Lung (tissue), 12 donors: ENCODE measurements around the gene GMPR. TPM values are rescaled to one million over a fixed set of nuclear protein-coding genes. Genes with fewer than 3 reads are reported as not detected.
"Not testable (repeated sequence)": the region's sequence is repeated elsewhere in the genome, so short reads cannot be mapped to it uniquely, and the experiment has no call there.

Experiments
- ATAC-seq: fragments of 200-7000 bp; cut with Tn5 transposase; one replicate; pipeline ENCODE4 v1.9.1; 2020; ENCODE audit warnings: moderate number of reproducible peaks; ENCODE audit not compliant: insufficient read depth, low FRiP score
- DNase-seq, 3 donors: peaks; one replicate each; pipeline ENCODE4 v3.0.0-alpha.2; 2013 to 2017
- H3K27ac ChIP-seq, 2 donors: one replicate each; pipeline ENCODE4 v1.5.1; 2013; ENCODE audit warnings: mild to moderate bottlenecking in 2 of 2, moderate library complexity in 2 of 2, control low read depth in 1 of 2, inconsistent platforms in 1 of 2, low read depth in 1 of 2, low read length in 1 of 2
- H3K27me3 ChIP-seq, 3 donors: one replicate each; pipeline ENCODE4 v1.5.1; 2013; ENCODE audit warnings: low read length in 2 of 3; ENCODE audit not compliant: control insufficient read depth in 3 of 3, insufficient read depth in 3 of 3
- H3K36me3 ChIP-seq, 4 donors: one replicate each; pipeline ENCODE4 v1.5.1; 2013; ENCODE audit warnings: low read length in 4 of 4, mild to moderate bottlenecking in 1 of 4, moderate library complexity in 1 of 4; ENCODE audit not compliant: control insufficient read depth in 4 of 4, insufficient read depth in 4 of 4
- H3K4me1 ChIP-seq, 5 donors: one replicate each; pipeline ENCODE4 v1.5.1; 2013; ENCODE audit warnings: low read length in 5 of 5, mild to moderate bottlenecking in 2 of 5, moderate library complexity in 1 of 5; ENCODE audit not compliant: control insufficient read depth in 5 of 5, insufficient read depth in 5 of 5
- H3K4me3 ChIP-seq: one replicate; pipeline ENCODE4 v1.5.1; 2013; ENCODE audit warnings: mild to moderate bottlenecking, control low read depth, moderate library complexity
- H3K9ac ChIP-seq, 2 donors: one replicate each; pipeline ENCODE4 v1.5.1; 2013; ENCODE audit warnings: low read length in 2 of 2, control low read depth in 1 of 2; ENCODE audit not compliant: insufficient read depth in 1 of 2
- H3K9me3 ChIP-seq, 4 donors: one replicate each; pipeline ENCODE4 v1.5.1; 2013; ENCODE audit warnings: low read length in 3 of 4, mild to moderate bottlenecking in 1 of 4, moderate library complexity in 1 of 4; ENCODE audit not compliant: control insufficient read depth in 4 of 4, insufficient read depth in 3 of 4
- WGBS, 2 donors: extraction: QIAGEN DNeasy Blood & Tissue Kit; methylation state at CpG; one replicate each; pipeline ENCODE4 v1.1.7; 2013; 5-methylcytosine and 5-hydroxymethylcytosine counted together
- polyA plus RNA-seq, 2 donors: library from polyadenylated mRNA; stranded (reverse); fragments of 200-250 nt; gene quantifications; one replicate each; pipeline ENCODE4 v1.2.1, GENCODE V29; 2013
- total RNA-seq, 2 donors: library from RNA; depleted of rRNA in 1 of 2; stranded (reverse); fragments of >200 nt in 1 of 2; gene quantifications; one replicate each; pipeline ENCODE4 v1.2.1, GENCODE V29; 2014 to 2021
- TF ChIP-seq, protein P1 (sequence below): IDR thresholded peaks from 2 replicates; pipeline ENCODE4 v1.5.1; 2012; ENCODE audit warnings: mild to moderate bottlenecking; ENCODE audit errors: control extremely low read depth, extremely low read depth
- donor health status: control.
- donor health status: control.
- donor health status: Bipolar disorder and iron deficiency.
- donor health status: healthy.
- donor health status: DM: yes; HTN: yes; CAD: no.

Gene GMPR
- total and polyA plus RNA-seq, 4 donors = 8.6 to 16.6 (median 12.9) TPM

DNA sequence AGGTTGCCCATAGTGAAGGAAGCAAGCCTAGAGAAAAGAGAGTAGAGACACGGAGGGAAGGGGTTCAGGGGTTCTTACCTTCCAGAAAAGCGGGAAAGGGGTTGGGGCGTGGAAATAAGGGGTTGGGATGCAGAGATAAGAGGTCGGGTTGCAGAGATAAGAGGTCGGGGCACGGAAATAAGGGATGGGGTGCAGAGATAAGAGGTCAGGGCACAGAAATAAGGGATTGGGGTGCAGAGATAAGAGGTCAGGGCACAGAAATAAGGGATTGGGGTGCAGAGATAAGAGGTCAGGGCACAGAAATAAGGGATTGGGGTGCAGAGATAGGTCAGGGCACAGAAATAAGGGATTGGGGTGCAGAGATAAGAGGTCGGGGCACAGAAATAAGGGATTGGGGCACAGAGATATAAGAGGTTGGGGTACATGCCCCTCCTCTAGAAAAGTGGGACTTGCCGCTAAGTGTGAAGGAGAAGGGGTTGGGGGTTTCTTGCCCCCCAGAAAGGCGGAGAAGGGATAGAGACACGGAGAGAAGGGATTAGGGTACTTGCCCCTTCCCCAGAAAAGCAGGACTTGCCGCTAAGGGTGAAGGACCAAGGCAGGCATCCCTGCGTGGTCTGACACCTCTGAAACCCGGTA lies 25.2 kb downstream of the GMPR start:
- not testable (repeated sequence) for H3K9me3 ChIP-seq, H3K4me3 ChIP-seq, H3K36me3 ChIP-seq, H3K9ac ChIP-seq, H3K27me3 ChIP-seq, ATAC-seq, H3K4me1 ChIP-seq, H3K27ac ChIP-seq, DNase-seq
- WGBS, 2 donors = 90 to 95% methylated on average over 13 of the region's 13 CpGs

DNA sequence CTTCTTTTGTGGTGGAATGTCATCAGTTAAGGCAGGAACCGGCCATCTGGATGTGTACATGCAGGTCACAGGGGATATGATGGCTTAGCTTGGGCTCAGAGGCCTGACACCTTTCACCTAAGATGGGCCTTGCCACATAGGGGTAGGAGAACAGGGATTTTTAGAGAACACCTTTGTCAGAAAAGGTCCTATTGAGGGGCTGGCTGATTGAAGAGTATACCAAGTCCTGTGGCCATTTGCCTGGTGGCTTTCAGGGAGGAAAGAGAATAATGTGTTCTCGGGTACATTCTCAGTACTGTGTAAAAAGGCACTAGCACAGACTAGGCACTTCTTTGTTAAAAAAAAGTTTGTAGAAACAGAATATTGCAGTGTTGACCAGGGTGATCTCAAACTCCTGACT lies 26.4 kb downstream of the GMPR start:
- peaks cover 0 to 2% (median 0%) of the 10 kb centered on the region in 4 donors for H3K9me3 ChIP-seq
- no peak for ATAC-seq
- H3K36me3 ChIP-seq = peaks cover 0 to 2% (median 0%) of the 10 kb centered on the region in 4 donors
- H3K9ac ChIP-seq = no peak overlapping the region
- H3K27me3 ChIP-seq = no peaks in the 10 kb centered on the region
- TF ChIP-seq, protein P1, sequence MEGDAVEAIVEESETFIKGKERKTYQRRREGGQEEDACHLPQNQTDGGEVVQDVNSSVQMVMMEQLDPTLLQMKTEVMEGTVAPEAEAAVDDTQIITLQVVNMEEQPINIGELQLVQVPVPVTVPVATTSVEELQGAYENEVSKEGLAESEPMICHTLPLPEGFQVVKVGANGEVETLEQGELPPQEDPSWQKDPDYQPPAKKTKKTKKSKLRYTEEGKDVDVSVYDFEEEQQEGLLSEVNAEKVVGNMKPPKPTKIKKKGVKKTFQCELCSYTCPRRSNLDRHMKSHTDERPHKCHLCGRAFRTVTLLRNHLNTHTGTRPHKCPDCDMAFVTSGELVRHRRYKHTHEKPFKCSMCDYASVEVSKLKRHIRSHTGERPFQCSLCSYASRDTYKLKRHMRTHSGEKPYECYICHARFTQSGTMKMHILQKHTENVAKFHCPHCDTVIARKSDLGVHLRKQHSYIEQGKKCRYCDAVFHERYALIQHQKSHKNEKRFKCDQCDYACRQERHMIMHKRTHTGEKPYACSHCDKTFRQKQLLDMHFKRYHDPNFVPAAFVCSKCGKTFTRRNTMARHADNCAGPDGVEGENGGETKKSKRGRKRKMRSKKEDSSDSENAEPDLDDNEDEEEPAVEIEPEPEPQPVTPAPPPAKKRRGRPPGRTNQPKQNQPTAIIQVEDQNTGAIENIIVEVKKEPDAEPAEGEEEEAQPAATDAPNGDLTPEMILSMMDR = no peak
- H3K4me3 ChIP-seq = no peak overlapping the region
- H3K4me1 ChIP-seq = no peaks in the 10 kb centered on the region
- no peak for DNase-seq
- no peak overlapping the region for H3K27ac ChIP-seq
- 94 to 99% methylated on average over 1 to 2 of the region's 2 CpGs for WGBS, 2 donors

DNA sequence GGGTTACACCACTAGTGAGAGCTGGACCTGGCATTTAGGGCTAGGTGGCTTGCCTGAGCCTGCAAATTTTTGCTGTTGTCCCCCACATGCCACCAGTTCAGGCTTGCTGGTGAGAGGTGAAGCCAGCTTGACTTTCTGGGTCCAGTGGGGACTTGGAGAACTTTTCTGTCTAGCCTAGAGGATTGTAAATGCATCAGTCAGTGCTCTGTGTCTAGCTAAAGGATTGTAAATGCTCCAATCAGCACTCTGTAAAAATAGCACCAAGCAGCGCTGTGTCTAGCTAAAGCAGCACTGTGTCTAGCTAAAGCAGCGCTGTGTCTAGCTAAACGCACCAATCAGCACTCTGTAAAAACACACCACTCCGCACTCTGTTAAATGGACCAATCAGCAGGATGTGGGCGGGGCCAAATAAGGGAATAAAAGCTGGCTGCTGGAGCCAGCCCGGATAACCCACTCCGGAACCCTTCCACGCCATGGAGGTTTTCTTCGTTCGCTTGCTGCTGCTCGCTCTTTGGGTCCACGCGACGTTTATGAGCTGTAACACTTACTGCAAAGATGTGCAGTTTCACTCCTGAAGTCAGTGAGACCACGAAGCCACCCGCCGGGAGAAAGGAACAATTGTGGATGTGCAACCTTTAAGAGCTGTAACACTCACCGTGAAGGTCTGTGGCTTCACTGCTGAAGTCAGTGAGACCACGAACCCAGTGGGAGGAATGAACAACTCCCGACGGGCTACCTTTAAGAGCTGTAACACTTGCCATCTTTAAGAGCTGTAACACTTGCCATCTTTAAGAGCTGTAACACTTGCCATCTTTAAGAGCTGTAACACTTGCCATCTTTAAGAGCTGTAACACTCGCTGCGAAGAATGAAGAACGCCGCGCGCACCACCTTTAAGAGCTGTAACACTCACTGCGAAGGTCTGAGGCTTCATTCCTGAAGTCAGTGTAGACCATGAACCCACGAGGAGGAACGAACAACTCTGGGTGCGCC lies 27.3 kb downstream of the GMPR start:
- Histone ChIP-seq H3K9me3 (peaks cover 0 to 4% (median 0%) of the 10 kb centered on the region in 4 donors), H3K4me1 (peaks cover 0 to 1% (median 0%) of the 10 kb centered on the region in 5 donors), H3K9ac (no peak overlapping the region), H3K27me3 (no peaks in the 10 kb centered on the region), H3K27ac (no peak overlapping the region), H3K36me3 (peaks cover 0 to 4% (median 0%) of the 10 kb centered on the region in 4 donors), H3K4me3 (no peak overlapping the region)
- WGBS, 2 donors = 96 to 97% methylated on average over 31 of the region's 31 CpGs
- no peak for ATAC-seq
- no peak for DNase-seq
- TF ChIP-seq, protein P1 = no peak
